MM.1S (cell line): ENCODE measurements around the gene ASTN1.

Source experiments
- DNase-seq: peaks from one replicate; pipeline ENCODE4 v3.0.0-alpha.2; 2015
- H2AFZ ChIP-seq: fragments of 300-600 bp; sonication (generic); 2 replicates; pipeline ENCODE4 v1.6.0; 2016; ENCODE audit warnings: antibody characterized with exemption, low read length
- H3F3A ChIP-seq: fragments of 300-600 bp; sonication (generic); 2 replicates; pipeline ENCODE4 v1.6.1; 2016; ENCODE audit warnings: mild to moderate bottlenecking, antibody characterized with exemption, low read length, moderate library complexity, mixed read lengths; ENCODE audit not compliant: insufficient read depth
- H3K27ac ChIP-seq: fragments of 300-600 bp; sonication (generic); 2 replicates; pipeline ENCODE4 v1.5.1; 2016; ENCODE audit warnings: mild to moderate bottlenecking, low read length
- H3K27me3 ChIP-seq: fragments of 300-600 bp; sonication (generic); replicated peaks from 2 replicates; pipeline ENCODE4 v1.6.0; 2016; ENCODE audit warnings: low read length; ENCODE audit not compliant: insufficient read depth
- H3K36me3 ChIP-seq: fragments of 300-600 bp; sonication (generic); replicated peaks from 2 replicates; pipeline ENCODE4 v1.6.1; 2016; ENCODE audit warnings: mild to moderate bottlenecking, low read length, mixed read lengths; ENCODE audit not compliant: insufficient read depth
- H3K4me1 ChIP-seq: fragments of 300-600 bp; sonication (generic); 2 replicates; pipeline ENCODE4 v1.6.1; 2016; ENCODE audit warnings: low read length, mixed read lengths
- H3K4me2 ChIP-seq: fragments of 300-600 bp; sonication (generic); 2 replicates; pipeline ENCODE4 v1.6.0; 2016; ENCODE audit warnings: low read depth, low read length
- H3K4me3 ChIP-seq: fragments of 300-600 bp; sonication (generic); 2 replicates; pipeline ENCODE4 v1.5.1; 2016; ENCODE audit warnings: low read length, mixed read lengths
- H3K79me2 ChIP-seq: fragments of 300-600 bp; sonication (generic); 2 replicates; pipeline ENCODE4 v1.6.1; 2016; ENCODE audit warnings: mixed run types, low read length, mixed read lengths
- H3K9ac ChIP-seq: fragments of 300-600 bp; sonication (generic); 2 replicates; pipeline ENCODE4 v1.6.1; 2016; ENCODE audit warnings: low read length, mixed read lengths
- H3K9me2 ChIP-seq: fragments of 300-600 bp; sonication (generic); replicated peaks from 2 replicates; pipeline ENCODE4 v1.6.1; 2016; ENCODE audit warnings: mild to moderate bottlenecking, low read length, mixed read lengths; ENCODE audit not compliant: insufficient read depth
- H3K9me3 ChIP-seq: fragments of 300-600 bp; sonication (generic); replicated peaks from 2 replicates; pipeline ENCODE4 v1.6.1; 2016; ENCODE audit warnings: mild to moderate bottlenecking, low read length, mixed read lengths; ENCODE audit not compliant: insufficient read depth
- H4K20me1 ChIP-seq: fragments of 300-600 bp; sonication (generic); 2 replicates; pipeline ENCODE4 v1.6.1; 2016; ENCODE audit warnings: mild to moderate bottlenecking, low read length, moderate library complexity, mixed read lengths; ENCODE audit not compliant: insufficient read depth
- EZH2 ChIP-seq: fragments of 300-600 bp; sonication (generic); optimal IDR thresholded peaks from 2 replicates; pipeline ENCODE3; 2017; ENCODE audit warnings: low read depth, mild to moderate bottlenecking, antibody characterized with exemption, low read length, mixed read lengths
- EZH2phosphoT487 ChIP-seq: fragments of 300-600 bp; sonication (generic); IDR thresholded peaks from 2 replicates; pipeline ENCODE4 v1.6.1; 2018; ENCODE audit warnings: antibody characterized with exemption, low read length
- TF ChIP-seq, protein P1 (sequence below): fragments of 300-600 bp; sonication (generic); IDR thresholded peaks from 2 replicates; pipeline ENCODE4 v1.5.1; 2016; ENCODE audit warnings: antibody characterized with exemption, low read length, mixed read lengths

The ASTN1 gene

DNA sequence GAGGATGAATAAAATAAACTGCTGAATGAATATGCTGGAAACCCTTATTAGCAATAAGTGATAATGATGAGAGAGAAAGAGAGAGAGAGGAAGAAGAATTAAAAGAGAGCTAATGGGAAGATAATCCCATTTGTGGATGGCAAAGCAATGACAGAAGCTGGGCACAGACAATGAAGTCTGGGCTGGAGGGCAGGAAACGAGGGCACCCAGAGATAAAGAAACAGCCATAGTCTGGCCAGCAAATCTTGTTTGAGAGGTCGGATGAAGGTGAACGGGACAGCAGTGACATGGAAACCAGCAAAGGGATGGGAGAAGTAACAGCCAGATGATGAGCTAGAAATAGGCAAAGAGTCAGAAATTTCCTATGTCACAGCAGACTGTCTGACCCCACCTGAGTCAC lies 155.9 kb downstream of the ASTN1 start:
- Histone ChIP-seq H3K9ac (no peak overlapping the region), H4K20me1 (no peaks in the 10 kb centered on the region), H3K9me2 (no peaks in the 10 kb centered on the region), H3K4me1 (no peaks in the 10 kb centered on the region), H3K36me3 (no peaks in the 10 kb centered on the region), H3K27me3 (no peaks in the 10 kb centered on the region), H3F3A (no peaks in the 10 kb centered on the region), H3K27ac (no peak overlapping the region), H3K4me2 (no peak overlapping the region), H3K9me3 (no peaks in the 10 kb centered on the region), H3K4me3 (no peak overlapping the region), H3K79me2 (no peaks in the 10 kb centered on the region), H2AFZ (no peak overlapping the region)
- TF ChIP-seq EZH2phosphoT487 (no peak), EZH2 (no peak)
- DNase-seq, result no peak

DNA sequence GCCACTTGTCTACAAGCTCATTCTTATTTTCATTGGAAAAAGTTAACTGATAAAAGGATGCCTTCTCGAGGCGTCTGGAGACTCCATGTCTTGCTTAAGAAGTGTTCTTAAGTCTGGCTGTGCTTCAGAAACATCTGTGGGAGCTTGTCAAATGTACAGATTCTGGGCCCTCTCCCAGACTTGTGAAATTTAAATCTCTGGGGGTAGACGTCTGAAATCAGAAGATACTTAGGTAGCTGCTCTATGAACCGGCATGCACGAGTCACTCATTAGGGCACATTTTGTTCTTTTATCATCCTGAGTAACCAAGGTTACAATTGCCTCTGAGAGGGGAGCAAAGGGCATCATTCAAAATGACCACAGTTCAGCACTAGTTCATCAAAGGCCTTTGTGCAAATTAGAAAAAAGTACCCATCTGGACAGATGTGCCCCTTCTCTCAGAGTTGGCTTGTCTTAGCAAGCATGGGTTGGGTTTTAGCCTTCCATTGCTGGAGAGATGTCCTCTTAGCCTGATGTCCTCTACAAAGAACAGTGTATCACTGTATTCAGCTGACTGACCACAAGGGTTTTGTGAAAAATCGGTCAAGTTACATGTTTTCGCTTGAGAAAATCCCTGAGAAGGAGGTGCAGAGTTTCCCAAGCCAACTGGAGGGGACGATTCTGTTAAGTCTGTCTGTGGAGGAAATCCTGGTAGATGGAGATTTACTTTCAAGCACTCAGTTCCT lies 156.9 kb downstream of the ASTN1 start:
- no peaks in the 10 kb centered on the region for H4K20me1 ChIP-seq
- no peaks in the 10 kb centered on the region for H3F3A ChIP-seq
- H3K4me3 ChIP-seq, result no peak overlapping the region
- H3K79me2 ChIP-seq, result no peaks in the 10 kb centered on the region
- H3K4me2 ChIP-seq, result no peak overlapping the region
- H3K27me3 ChIP-seq, result no peaks in the 10 kb centered on the region
- TF ChIP-seq EZH2phosphoT487, result no peak
- no peak for TF ChIP-seq EZH2
- TF ChIP-seq, protein P1, sequence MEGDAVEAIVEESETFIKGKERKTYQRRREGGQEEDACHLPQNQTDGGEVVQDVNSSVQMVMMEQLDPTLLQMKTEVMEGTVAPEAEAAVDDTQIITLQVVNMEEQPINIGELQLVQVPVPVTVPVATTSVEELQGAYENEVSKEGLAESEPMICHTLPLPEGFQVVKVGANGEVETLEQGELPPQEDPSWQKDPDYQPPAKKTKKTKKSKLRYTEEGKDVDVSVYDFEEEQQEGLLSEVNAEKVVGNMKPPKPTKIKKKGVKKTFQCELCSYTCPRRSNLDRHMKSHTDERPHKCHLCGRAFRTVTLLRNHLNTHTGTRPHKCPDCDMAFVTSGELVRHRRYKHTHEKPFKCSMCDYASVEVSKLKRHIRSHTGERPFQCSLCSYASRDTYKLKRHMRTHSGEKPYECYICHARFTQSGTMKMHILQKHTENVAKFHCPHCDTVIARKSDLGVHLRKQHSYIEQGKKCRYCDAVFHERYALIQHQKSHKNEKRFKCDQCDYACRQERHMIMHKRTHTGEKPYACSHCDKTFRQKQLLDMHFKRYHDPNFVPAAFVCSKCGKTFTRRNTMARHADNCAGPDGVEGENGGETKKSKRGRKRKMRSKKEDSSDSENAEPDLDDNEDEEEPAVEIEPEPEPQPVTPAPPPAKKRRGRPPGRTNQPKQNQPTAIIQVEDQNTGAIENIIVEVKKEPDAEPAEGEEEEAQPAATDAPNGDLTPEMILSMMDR, result no peak
- H2AFZ ChIP-seq, result no peak overlapping the region
- no peaks in the 10 kb centered on the region for H3K9me2 ChIP-seq
- no peaks in the 10 kb centered on the region for H3K36me3 ChIP-seq
- no peak overlapping the region for H3K27ac ChIP-seq
- H3K4me1 ChIP-seq, result no peaks in the 10 kb centered on the region
- no peak overlapping the region for H3K9ac ChIP-seq
- no peak for DNase-seq
- no peaks in the 10 kb centered on the region for H3K9me3 ChIP-seq

DNA sequence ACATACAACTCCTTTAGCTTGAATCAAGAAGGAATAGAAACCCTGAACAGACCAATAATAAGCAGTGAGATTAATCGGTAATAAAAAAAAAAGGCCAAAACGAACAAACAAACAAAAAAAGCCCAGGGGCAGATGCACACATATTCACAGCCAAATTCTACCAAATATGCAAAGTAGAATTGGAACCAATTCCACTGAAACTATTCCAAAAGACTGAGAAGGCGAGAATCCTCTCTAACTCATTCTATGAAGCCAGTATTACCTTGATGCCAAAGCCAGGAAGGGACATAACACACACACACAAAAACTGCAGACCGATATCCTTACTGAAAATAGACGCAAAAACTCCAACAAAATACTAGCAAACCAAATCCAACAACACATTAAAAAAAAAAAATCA lies 161.6 kb downstream of the ASTN1 start:
- no peak overlapping the region for H3K4me3 ChIP-seq
- no peaks in the 10 kb centered on the region for H3K36me3 ChIP-seq
- H3F3A ChIP-seq, result no peaks in the 10 kb centered on the region
- no peak overlapping the region for H3K27ac ChIP-seq
- no peaks in the 10 kb centered on the region for H4K20me1 ChIP-seq
- no peaks in the 10 kb centered on the region for H3K27me3 ChIP-seq
- no peak overlapping the region for H3K4me2 ChIP-seq
- no peak overlapping the region for H3K9ac ChIP-seq
- DNase-seq, result no peak
- no peak for TF ChIP-seq EZH2phosphoT487
- TF ChIP-seq EZH2, result no peak
- H2AFZ ChIP-seq, result no peak overlapping the region
- no peaks in the 10 kb centered on the region for H3K79me2 ChIP-seq
- H3K9me3 ChIP-seq, result no peaks in the 10 kb centered on the region
- H3K9me2 ChIP-seq, result no peaks in the 10 kb centered on the region
- H3K4me1 ChIP-seq, result no peaks in the 10 kb centered on the region

DNA sequence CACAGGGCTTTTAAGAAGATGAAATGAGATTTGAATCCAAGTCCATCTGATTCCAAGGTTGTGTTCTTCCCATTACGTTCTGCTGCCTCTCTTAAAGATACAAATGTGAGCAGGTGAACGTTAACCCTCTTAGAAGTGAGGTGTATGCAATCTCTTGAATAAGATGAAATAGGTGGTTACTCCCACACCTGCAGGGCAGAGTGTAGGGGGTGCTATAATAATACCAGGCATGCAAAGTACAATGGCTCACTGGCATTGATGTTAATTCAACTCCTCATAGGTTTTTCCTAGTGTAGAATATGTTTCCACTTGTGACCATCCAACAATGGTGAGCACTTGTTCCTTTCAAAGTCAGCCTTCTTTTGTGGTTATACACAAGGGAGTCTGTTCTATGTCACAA lies 163.0 kb downstream of the ASTN1 start:
- Histone ChIP-seq H2AFZ (no peak overlapping the region), H3F3A (no peaks in the 10 kb centered on the region), H3K79me2 (no peaks in the 10 kb centered on the region), H3K9me3 (no peaks in the 10 kb centered on the region), H3K4me2 (no peak overlapping the region), H3K4me1 (no peaks in the 10 kb centered on the region), H3K36me3 (no peaks in the 10 kb centered on the region), H3K9ac (no peak overlapping the region), H3K27me3 (no peaks in the 10 kb centered on the region), H3K27ac (no peak overlapping the region), H3K9me2 (no peaks in the 10 kb centered on the region), H3K4me3 (no peak overlapping the region), H4K20me1 (no peaks in the 10 kb centered on the region)
- DNase-seq, result no peak
- no peak for TF ChIP-seq EZH2
- TF ChIP-seq, protein P1, result no peak
- no peak for TF ChIP-seq EZH2phosphoT487
